NB4 (cell line): ENCODE data around the gene DNAJC13.

Experiments
- MAX ChIP-seq: IDR thresholded peaks from 2 replicates; pipeline ENCODE4 v1.6.1; 2011; ENCODE audit warnings: low read depth, low read length
- MYC ChIP-seq: IDR thresholded peaks from 2 replicates; pipeline ENCODE4 v1.6.1; 2011; ENCODE audit warnings: low read depth, low read length
- POLR2A ChIP-seq: IDR thresholded peaks from 2 replicates; pipeline ENCODE4 v1.6.1; 2011; ENCODE audit warnings: mild to moderate bottlenecking; ENCODE audit not compliant: insufficient read length; ENCODE audit errors: extremely low read depth
- TF ChIP-seq, protein P1 (sequence below): IDR thresholded peaks from one replicate; pipeline ENCODE4 v1.5.1; 2012; ENCODE audit warnings: low read depth, low read length

DNA sequence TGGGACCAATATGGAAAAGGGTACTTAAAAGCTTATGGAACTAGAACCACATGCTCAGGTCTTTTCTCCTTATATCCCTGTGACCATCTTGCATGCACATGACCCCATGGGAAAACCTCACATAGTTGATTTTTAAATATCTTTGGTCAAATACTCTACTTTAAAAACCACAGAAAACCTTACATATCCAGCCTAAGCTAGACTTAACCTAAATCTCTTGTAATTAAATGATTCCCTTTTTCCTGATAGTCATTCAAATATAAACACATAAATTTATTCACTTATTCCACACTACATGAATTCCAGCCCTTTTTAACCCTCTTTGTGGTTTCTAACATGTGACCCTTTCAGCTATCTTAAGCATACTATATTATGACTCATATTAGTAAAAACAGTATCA, 46.8 kb downstream of the DNAJC13 start:
- TF ChIP-seq, protein P1, sequence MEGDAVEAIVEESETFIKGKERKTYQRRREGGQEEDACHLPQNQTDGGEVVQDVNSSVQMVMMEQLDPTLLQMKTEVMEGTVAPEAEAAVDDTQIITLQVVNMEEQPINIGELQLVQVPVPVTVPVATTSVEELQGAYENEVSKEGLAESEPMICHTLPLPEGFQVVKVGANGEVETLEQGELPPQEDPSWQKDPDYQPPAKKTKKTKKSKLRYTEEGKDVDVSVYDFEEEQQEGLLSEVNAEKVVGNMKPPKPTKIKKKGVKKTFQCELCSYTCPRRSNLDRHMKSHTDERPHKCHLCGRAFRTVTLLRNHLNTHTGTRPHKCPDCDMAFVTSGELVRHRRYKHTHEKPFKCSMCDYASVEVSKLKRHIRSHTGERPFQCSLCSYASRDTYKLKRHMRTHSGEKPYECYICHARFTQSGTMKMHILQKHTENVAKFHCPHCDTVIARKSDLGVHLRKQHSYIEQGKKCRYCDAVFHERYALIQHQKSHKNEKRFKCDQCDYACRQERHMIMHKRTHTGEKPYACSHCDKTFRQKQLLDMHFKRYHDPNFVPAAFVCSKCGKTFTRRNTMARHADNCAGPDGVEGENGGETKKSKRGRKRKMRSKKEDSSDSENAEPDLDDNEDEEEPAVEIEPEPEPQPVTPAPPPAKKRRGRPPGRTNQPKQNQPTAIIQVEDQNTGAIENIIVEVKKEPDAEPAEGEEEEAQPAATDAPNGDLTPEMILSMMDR: no peak
- TF ChIP-seq POLR2A (no peak), MAX (no peak), MYC (no peak)
